Measurements from ENCODE around the gene BEAN1.
"Not testable (repeated sequence)": the region's sequence is repeated elsewhere in the genome, so short reads cannot be mapped to it uniquely, and the experiment has no call there.

BEAN1 gene

DNA sequence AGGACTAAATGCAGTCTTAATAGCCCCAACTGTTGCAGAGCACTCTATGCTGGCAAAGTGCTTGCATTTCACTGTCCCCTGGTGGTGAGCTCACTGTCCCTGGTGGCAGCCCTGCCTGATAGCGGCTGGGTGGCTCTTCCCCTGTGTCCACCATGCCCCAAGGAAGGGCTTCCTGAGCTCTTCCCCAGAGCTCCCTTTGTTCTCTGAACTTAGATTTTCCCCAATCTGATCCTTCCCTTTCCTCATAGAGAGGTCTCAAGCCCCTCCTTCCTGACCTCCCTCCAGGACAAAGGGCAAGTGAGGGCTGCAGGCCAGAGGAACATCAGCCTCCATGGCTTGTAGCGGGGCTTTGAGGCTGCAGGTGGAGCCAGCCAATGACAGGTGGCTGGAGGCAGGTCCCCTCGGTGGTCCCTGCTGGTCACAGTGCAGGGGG lies 17.0 kb downstream of the BEAN1 start:
- TF ChIP-seq, protein P1, sequence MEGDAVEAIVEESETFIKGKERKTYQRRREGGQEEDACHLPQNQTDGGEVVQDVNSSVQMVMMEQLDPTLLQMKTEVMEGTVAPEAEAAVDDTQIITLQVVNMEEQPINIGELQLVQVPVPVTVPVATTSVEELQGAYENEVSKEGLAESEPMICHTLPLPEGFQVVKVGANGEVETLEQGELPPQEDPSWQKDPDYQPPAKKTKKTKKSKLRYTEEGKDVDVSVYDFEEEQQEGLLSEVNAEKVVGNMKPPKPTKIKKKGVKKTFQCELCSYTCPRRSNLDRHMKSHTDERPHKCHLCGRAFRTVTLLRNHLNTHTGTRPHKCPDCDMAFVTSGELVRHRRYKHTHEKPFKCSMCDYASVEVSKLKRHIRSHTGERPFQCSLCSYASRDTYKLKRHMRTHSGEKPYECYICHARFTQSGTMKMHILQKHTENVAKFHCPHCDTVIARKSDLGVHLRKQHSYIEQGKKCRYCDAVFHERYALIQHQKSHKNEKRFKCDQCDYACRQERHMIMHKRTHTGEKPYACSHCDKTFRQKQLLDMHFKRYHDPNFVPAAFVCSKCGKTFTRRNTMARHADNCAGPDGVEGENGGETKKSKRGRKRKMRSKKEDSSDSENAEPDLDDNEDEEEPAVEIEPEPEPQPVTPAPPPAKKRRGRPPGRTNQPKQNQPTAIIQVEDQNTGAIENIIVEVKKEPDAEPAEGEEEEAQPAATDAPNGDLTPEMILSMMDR (IDR thresholded peaks at IDR 0.05; ENCODE audit: control extremely low read depth, extremely low read depth, low read depth, missing control alignments): no peak
- ChIA-PET POLR2A (no interaction called here), CTCF (interaction anchor here (1.1 to 1.6 kb wide), 2 partner anchors 11 to 19 kb away, joined by 3 to 6 read pairs; no protein-coding TSS in a partner anchor)
- no peak for DNase-seq (ENCODE audit: extremely low spot score)

DNA sequence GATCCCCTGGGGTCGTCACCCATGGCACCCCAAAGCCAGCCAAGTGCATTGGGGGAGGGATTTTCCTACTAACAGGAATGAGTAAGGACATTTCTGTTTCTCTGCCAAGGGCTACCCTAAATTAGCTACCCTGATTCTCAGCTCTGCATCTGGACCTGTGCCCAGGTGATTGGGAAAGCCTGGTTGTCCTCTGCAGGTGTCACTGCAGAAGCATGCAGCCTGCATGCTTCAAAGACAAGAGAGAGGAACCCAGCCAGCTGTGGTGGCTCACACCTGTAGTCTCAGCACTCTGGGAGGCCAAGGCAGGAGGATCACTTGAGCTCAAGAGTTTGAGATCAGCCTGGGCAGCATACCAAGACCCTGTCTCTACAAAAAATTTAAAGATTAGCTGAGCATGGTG lies 19.6 kb downstream of the BEAN1 start:
- POLR2A ChIA-PET: no interaction called here
- CTCF ChIA-PET: no interaction called here
- TF ChIP-seq, protein P1 (IDR thresholded peaks at IDR 0.05; ENCODE audit: control extremely low read depth, extremely low read depth, low read depth, missing control alignments): no peak
- DNase-seq (ENCODE audit: extremely low spot score): no peak

DNA sequence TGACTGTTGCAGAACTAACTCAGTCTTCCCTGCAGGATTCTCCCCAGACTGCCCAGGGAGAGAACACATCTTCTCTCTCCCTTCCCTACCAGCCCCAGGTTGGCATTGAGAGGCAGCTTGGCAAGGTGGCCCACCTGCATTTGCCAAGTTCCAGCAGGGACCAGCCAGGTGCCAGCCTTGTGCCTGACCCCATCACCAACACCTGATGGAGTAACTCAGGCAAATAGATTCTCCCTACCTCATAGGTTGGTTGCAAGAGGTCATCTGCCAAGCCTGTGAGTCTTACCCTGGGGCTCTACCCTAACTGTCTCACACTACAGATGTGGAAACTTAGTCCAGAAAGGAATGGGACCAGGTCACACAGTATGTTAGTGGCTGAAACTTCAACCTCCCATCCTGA lies 20.4 kb downstream of the BEAN1 start:
- ChIA-PET POLR2A (no interaction called here), CTCF (interaction anchor here (1.1 kb wide), 1 partner anchor 68 kb away, joined by 3 read pairs; no protein-coding TSS in a partner anchor)
- no peak for DNase-seq (ENCODE audit: extremely low spot score)
- TF ChIP-seq, protein P1 (IDR thresholded peaks at IDR 0.05; ENCODE audit: control extremely low read depth, extremely low read depth, low read depth, missing control alignments): no peak

DNA sequence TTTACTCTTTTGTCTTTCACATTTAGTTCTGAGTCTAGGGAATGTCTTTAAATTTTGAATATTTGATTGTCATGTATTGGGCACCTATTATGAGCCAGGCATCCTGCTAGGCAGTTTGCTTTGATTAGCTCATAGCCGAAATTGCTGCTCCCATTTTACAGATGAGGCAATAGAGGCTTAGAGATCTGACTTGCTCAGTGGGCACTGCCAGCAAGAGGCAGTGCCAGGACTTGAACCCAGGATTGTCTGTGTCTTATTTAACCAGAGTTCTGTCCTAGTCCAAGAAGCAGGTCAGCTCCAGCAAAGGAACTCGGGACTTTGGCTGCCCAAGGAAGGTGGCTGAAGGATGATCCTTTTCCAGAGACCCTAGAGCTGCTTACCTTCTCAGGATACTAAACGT lies 24.5 kb downstream of the BEAN1 start:
- ChIA-PET CTCF (interaction anchor here (0.9 to 1.8 kb wide), 4 partner anchors 23 to 46 kb away, joined by 3 to 6 read pairs (median 4); no protein-coding TSS in a partner anchor), POLR2A (interaction anchor here (0.6 kb wide), 1 partner anchor 53 kb away, joined by 3 read pairs; no protein-coding TSS in a partner anchor)
- TF ChIP-seq, protein P1 (IDR thresholded peaks at IDR 0.05; ENCODE audit: control extremely low read depth, extremely low read depth, low read depth, missing control alignments): no peak
- no peak for DNase-seq (ENCODE audit: extremely low spot score)

DNA sequence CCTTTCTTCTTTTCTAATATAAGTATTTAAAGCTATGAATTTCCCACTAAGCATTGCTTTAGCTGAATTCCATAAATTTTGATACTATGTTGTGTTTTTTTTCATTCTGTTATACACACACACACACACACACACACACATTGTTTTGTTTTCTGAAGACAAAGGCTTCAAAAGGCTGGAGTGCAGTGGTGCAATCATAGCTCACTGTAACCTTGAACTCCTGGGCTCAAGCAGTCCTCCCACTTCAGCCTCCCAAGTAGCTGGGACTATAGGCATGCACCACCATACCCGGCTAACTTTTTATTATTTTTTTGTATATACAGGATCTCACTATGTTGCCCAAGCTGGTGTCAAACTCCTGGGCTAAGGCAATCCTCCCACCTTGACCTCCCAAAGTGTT lies 26.1 kb downstream of the BEAN1 start:
- POLR2A ChIA-PET; DNase-seq (ENCODE audit: extremely low spot score): not testable (repeated sequence)
- CTCF ChIA-PET: interaction anchor here (0.9 to 1.2 kb wide), 3 partner anchors 10 to 96 kb away, joined by 3 read pairs; no protein-coding TSS in a partner anchor

DNA sequence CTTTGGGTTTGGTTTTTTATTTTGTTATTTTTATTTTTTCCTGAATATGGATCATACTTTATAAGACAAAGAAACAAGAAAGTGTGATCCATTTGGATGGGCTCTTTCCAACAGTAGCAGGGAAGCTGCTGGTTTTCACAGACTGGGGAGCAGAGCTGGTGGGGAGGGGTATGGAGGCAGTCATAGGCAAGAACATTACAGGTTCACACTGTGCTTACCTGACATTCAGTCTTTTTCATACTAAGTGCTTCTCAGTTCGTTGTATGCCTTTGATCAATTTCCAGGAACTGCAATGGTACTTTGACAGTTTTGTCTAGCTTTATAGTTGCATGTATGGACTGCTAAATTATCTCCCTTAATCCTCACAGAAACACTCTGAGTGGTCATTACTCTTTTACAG lies 27.7 kb downstream of the BEAN1 start:
- no peak for DNase-seq (ENCODE audit: extremely low spot score)
- TF ChIP-seq, protein P1 (IDR thresholded peaks at IDR 0.05; ENCODE audit: control extremely low read depth, extremely low read depth, low read depth, missing control alignments): no peak
- ChIA-PET CTCF (interaction anchor here (1.0 to 1.8 kb wide), 4 partner anchors 11 to 90 kb away, joined by 4 to 6 read pairs (median 5); no protein-coding TSS in a partner anchor), POLR2A (no interaction called here)

DNA sequence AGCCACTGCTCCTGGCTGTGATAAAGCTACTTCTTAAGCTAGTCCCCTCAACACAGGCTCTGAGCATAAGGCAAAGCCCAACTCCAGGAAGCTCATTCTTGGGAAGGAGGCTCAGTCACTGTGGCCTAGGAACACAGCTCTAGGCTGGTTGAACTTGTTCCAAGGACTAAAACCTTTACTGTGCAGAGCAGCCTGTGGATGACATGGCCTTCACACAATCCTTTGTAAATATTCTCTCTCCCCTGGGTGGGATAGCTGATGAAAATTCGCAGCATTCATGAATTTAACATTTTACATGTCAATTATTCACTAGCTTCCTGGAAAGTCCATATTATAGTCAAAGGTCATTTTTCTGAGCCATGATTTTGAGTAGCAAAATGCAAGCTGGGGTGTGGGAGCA lies 28.9 kb downstream of the BEAN1 start:
- POLR2A ChIA-PET: no interaction called here
- CTCF ChIA-PET: interaction anchor here (1.0 to 1.8 kb wide), 8 partner anchors 9 to 240 kb away, joined by 3 to 6 read pairs (median 4); no protein-coding TSS in a partner anchor
- DNase-seq (ENCODE audit: extremely low spot score): no peak
- TF ChIP-seq, protein P1 (IDR thresholded peaks at IDR 0.05; ENCODE audit: control extremely low read depth, extremely low read depth, low read depth, missing control alignments): no peak

All from GM10248 (cell line).